Measurements from ENCODE around the gene TRIM32. TPM values are rescaled to one million over a fixed set of nuclear protein-coding genes. Genes with fewer than 3 reads are reported as not detected.

The TRIM32 gene
- total RNA-seq, 1 experiment from 2014 or later = 20.2 TPM

DNA sequence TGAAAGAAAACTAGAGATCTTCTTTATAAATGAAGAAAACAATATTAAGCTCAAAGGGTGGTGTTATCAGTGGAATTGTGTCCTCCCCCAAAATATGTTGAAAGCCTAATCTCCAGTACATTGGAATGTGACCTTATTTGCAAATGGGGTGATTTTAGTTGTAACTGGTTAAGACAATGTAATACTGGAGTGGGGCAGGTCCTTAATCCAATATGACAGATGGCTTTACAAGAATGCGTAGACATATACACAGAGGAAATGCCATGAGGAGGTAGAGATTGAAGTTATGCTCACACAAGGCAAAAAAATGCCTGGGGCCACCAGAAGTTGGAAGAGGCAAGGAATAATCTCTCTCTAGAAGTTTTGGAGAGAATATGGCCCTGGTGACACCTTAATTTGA, 13.7 kb upstream of the TRIM32 start:
- Histone ChIP-seq H3K27ac (ENCODE audit: low read length) (no peak overlapping the region), H3K4me1 (ENCODE audit: control insufficient read depth, insufficient read depth, low read length) (no peaks in the 10 kb centered on the region), H3K9me3 (ENCODE audit: control insufficient read depth, insufficient read depth, low read depth, low read length) (no peaks in the 10 kb centered on the region), H3K4me3 (ENCODE audit: low read depth in 2 of 2, low read length in 2 of 2) (no peak overlapping the region), H3K36me3 (ENCODE audit: control insufficient read depth, insufficient read depth, low read length) (no peaks in the 10 kb centered on the region), H3K27me3 (ENCODE audit: control insufficient read depth, insufficient read depth, low read length) (no peaks in the 10 kb centered on the region)
- intact Hi-C loops (cut with micrococcal nuclease; ENCODE audit: unreplicated experiment) (no loop called here), in situ Hi-C loops (cut with HindIII; ENCODE audit: low pct_unique_long_range_greater_than_20kb, low sequenced_read_pairs) (no loop called here)
- DNase-seq (ENCODE audit: low read depth, low spot score) (no peak), ATAC-seq (no peak)
- no peak for TF ChIP-seq POLR2AphosphoS5 (IDR thresholded peaks at IDR 0.05; ENCODE audit: low read depth, low read length)
- TF ChIP-seq, protein P1, sequence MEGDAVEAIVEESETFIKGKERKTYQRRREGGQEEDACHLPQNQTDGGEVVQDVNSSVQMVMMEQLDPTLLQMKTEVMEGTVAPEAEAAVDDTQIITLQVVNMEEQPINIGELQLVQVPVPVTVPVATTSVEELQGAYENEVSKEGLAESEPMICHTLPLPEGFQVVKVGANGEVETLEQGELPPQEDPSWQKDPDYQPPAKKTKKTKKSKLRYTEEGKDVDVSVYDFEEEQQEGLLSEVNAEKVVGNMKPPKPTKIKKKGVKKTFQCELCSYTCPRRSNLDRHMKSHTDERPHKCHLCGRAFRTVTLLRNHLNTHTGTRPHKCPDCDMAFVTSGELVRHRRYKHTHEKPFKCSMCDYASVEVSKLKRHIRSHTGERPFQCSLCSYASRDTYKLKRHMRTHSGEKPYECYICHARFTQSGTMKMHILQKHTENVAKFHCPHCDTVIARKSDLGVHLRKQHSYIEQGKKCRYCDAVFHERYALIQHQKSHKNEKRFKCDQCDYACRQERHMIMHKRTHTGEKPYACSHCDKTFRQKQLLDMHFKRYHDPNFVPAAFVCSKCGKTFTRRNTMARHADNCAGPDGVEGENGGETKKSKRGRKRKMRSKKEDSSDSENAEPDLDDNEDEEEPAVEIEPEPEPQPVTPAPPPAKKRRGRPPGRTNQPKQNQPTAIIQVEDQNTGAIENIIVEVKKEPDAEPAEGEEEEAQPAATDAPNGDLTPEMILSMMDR (IDR thresholded peaks at IDR 0.05) = no peak
- TF ChIP-seq, protein P2, sequence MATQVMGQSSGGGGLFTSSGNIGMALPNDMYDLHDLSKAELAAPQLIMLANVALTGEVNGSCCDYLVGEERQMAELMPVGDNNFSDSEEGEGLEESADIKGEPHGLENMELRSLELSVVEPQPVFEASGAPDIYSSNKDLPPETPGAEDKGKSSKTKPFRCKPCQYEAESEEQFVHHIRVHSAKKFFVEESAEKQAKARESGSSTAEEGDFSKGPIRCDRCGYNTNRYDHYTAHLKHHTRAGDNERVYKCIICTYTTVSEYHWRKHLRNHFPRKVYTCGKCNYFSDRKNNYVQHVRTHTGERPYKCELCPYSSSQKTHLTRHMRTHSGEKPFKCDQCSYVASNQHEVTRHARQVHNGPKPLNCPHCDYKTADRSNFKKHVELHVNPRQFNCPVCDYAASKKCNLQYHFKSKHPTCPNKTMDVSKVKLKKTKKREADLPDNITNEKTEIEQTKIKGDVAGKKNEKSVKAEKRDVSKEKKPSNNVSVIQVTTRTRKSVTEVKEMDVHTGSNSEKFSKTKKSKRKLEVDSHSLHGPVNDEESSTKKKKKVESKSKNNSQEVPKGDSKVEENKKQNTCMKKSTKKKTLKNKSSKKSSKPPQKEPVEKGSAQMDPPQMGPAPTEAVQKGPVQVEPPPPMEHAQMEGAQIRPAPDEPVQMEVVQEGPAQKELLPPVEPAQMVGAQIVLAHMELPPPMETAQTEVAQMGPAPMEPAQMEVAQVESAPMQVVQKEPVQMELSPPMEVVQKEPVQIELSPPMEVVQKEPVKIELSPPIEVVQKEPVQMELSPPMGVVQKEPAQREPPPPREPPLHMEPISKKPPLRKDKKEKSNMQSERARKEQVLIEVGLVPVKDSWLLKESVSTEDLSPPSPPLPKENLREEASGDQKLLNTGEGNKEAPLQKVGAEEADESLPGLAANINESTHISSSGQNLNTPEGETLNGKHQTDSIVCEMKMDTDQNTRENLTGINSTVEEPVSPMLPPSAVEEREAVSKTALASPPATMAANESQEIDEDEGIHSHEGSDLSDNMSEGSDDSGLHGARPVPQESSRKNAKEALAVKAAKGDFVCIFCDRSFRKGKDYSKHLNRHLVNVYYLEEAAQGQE (IDR thresholded peaks at IDR 0.05; ENCODE audit: insufficient read depth in 1 of 2, low read depth in 2 of 2, low read length in 1 of 2) = no peak
- TF ChIP-seq SIN3A (IDR thresholded peaks at IDR 0.05; ENCODE audit: borderline replicate concordance, insufficient read depth, low read depth, low read length) = no peak
- no peak for TF ChIP-seq TCF7L2 (IDR thresholded peaks at IDR 0.05; ENCODE audit: low read depth, low read length)
- no TSS peak for BruUV-seq (replicated peaks)
- POLR2A ChIA-PET = no interaction called here
- CTCF ChIA-PET = no interaction called here

DNA sequence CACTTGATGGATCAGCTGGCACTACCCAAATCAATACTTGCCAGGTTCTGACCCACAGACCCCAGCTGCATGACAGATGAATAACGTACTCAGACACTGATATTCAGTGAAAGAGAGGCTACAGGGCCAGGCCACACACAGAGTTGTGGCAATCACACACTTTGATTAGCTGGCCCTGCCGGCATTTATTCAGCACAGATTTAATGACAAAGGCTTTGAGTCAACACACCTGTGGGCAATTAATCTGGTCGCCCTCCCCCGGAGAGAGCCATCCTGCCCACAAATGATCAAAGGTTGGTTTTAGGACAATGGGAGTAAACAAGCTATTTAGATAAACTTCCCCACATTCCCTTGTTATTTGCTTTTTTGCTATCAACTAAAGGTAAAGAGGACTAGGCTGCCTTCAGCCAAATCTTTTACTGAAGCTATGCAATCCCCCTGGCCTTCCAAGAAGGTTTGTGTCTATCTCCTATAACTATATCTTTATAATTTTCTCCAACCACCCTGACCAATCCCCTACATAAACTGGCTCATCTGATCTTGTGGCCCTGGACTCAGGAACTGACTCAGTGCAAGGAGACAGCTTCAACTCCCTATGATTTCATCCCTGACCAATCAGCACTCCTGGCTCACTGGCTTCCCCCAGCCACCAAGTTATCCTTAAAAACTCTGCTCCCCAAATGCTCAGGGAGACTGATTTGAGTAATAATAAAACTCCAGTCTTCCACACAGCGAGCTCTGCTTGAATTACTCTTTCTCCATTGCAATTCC, 12.7 kb upstream of the TRIM32 start:
- ChIA-PET CTCF (no interaction called here), POLR2A (no interaction called here)
- H3K9me3 ChIP-seq (ENCODE audit: control insufficient read depth, insufficient read depth, low read depth, low read length) = no peaks in the 10 kb centered on the region
- DNase-seq (ENCODE audit: low read depth, low spot score) = no peak
- TF ChIP-seq POLR2AphosphoS5 (IDR thresholded peaks at IDR 0.05; ENCODE audit: low read depth, low read length) = no peak
- TF ChIP-seq, protein P2 (IDR thresholded peaks at IDR 0.05; ENCODE audit: insufficient read depth in 1 of 2, low read depth in 2 of 2, low read length in 1 of 2) = no peak
- TF ChIP-seq, protein P1 (IDR thresholded peaks at IDR 0.05) = no peak
- no peak for TF ChIP-seq SIN3A (IDR thresholded peaks at IDR 0.05; ENCODE audit: borderline replicate concordance, insufficient read depth, low read depth, low read length)
- no peak for TF ChIP-seq TCF7L2 (IDR thresholded peaks at IDR 0.05; ENCODE audit: low read depth, low read length)
- BruUV-seq (replicated peaks) = no TSS peak
- H3K4me3 ChIP-seq (ENCODE audit: low read depth in 2 of 2, low read length in 2 of 2) = no peak overlapping the region
- in situ Hi-C loops (cut with HindIII; ENCODE audit: low pct_unique_long_range_greater_than_20kb, low sequenced_read_pairs) = no loop called here
- H3K27ac ChIP-seq (ENCODE audit: low read length) = no peak overlapping the region
- no peaks in the 10 kb centered on the region for H3K27me3 ChIP-seq (ENCODE audit: control insufficient read depth, insufficient read depth, low read length)
- H3K36me3 ChIP-seq (ENCODE audit: control insufficient read depth, insufficient read depth, low read length) = no peaks in the 10 kb centered on the region
- H3K4me1 ChIP-seq (ENCODE audit: control insufficient read depth, insufficient read depth, low read length) = no peaks in the 10 kb centered on the region
- no peak for ATAC-seq
- intact Hi-C loops (cut with micrococcal nuclease; ENCODE audit: unreplicated experiment) = no loop called here
